HG02852 (cell line): ENCODE measurements around the gene FGF12.

Source experiments
- ATAC-seq: cut with Tn5 transposase; IDR thresholded peaks from one replicate; pipeline ENCODE4 v1.9.1; 2021; ENCODE audit warnings: mild to moderate bottlenecking, moderate library complexity; ENCODE audit not compliant: unreplicated experiment

FGF12 gene

DNA sequence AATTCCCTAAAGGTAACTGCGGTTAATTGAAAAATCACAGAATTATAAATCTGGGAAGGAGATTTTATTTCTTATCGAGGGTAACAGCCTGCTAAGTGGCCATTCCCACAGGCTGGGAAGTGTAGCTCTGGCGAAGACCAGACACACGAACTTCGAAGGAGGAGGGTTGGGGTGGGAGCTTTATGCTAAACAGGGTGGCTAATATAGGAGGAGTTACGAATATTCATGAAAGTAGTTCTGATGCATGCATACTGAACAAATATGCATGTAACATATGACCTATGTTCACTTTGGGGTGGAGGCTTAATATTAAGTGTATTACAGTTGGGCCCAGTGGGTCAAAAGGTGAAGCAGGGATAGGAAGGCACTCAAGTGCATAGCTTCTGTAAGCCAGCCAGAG lies 221.6 kb downstream of the FGF12 start:
- ATAC-seq, result no peak

- ATAC-seq, result no peak
Observed at GRCh38 chr3:192501401-192501800, 225.9 kb downstream of the FGF12 start.

GRCh38 chr3:192496905-192497587 lies 230.3 kb downstream of the FGF12 start:
- no peak for ATAC-seq

DNA sequence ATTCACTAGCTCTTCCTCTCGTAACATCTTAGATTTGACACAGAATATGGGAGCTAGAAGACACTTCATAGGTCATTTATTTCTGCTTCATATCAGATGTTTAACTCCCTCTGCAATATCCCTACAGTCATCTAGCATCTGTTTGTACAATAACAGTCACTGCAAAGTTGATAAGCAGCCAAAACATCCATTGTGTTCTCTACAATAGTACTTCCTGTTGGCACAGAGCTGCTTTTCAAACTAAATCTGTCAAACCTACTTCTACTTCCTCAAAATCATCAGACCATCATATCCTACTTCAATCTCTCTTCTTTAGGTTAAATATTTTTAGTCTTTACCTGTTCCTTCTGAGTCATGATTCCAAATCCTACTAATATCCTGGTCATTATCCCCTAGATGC lies 233.2 kb downstream of the FGF12 start:
- ATAC-seq, result peak; percentile 74

- ATAC-seq, result no peak
Observed at GRCh38 chr3:192490720-192491119, 236.6 kb downstream of the FGF12 start.

GRCh38 chr3:192489579-192489978 lies 237.8 kb downstream of the FGF12 start:
- ATAC-seq, result no peak

DNA sequence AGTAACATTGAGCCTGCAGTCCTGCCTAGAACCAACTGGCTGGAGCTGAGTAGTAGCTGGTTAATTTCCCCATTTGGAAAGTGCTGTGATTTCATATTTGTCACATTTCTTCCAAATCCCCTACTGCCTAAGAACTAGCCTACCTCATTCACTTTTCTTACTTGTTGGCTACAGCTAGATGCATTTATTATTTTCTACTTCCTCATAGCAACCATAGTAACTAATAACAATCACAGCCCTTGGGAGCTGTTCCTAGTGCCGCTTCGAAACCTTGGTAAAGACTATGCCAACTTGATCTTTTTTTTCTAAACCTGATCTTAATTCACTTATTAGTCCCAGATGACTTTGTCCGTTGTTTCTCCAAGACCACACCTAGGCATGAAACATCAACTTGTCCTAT lies 240.3 kb downstream of the FGF12 start:
- ATAC-seq, result no peak

DNA sequence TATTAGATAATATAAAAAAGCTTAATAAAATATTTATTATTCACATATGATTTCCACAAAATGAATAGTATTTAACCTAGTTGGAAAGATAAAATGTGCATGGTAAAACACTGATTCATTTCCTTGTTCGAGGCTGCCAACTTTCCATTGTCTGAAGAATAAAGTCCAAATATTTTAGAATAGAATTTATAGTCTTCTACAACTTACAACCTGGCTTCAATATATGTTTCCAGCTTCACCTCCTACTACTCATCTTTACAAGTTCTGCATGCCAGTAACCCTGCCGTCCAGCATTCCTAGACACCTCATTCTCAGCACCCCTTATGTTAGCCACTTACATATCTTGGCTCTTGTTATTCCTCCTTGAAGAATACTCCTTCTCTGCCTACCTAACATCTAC lies 244.5 kb downstream of the FGF12 start:
- ATAC-seq, result no peak

DNA sequence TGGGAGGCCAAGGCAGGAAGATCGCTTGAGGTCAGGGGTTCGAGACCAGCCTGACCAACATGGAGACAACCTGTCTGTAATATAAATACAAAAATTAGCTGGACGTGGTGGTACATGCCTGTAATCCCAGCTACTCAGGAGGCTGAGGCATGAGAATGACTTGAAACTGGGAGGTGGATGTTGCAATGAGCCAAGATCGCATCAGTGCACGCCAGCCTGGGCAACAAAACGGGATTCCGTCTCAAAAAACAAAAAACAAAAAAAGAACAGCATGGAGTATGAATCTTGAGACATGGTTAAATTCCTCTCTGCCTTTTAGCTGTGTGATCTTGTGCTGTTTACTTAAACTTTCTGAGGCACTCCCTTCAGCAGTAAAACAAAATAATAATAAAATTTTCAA lies 244.9 kb downstream of the FGF12 start:
- ATAC-seq, result no peak

DNA sequence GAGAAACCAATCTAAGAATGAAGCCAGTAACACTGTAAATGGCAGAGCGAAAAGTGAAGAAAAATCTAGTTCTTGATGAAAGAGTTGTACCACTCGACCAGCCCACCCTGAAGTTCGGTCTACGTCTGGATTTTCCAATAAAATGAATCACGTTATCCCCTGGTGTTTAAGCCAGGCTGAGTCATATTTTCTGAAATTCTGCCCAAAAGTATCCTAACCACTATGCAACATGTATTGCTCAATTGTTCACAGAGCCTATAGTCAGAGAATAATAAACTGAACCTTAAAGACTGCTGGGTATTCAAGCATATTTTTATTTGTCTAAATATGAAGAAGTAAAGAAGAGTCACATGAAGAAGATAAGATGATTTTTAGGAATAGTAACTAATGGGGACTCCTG lies 245.7 kb downstream of the FGF12 start:
- no peak for ATAC-seq

- ATAC-seq, result peak; percentile 97
Observed at GRCh38 chr3:192467230-192468140, 259.9 kb downstream of the FGF12 start.

GRCh38 chr3:192449036-192449435 lies 278.3 kb downstream of the FGF12 start:
- no peak for ATAC-seq

- ATAC-seq, result no peak
Observed at GRCh38 chr3:192445770-192446644, 281.3 kb downstream of the FGF12 start.

GRCh38 chr3:192444791-192445106 lies 282.6 kb downstream of the FGF12 start:
- ATAC-seq, result no peak

DNA sequence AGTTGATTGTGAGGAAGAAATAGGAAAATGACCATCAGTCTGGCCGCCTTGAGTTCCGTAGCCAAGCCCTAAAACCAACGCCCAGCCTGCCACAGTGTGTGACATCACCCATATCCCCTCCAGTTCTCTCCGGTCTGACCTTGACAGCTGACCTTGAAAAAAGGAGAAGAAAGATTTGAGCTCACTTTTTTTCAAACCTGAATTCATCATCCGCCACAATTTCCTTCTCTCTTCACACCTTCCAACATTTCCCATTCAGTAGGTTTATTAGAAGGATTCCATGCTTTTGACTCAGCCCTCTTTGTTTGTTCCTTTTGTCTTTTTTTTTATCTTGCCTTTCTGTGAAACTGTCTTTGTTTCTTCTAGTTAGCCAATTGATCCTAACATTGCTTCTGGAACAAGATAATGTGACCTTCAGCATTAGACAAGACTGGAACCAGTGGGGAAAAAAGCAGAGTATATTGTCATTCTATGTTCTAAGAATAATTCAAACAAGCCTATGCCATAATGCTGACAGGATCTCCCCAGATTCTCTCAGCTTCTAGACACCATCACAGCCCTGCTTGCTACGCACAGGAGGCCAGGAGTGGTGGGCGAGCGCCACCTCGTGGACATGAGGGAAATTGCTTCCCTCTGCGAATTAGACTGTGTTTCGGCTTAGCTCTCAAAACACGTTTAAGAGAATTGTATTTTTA lies 283.1 kb downstream of the FGF12 start:
- ATAC-seq, result peak; percentile 91

DNA sequence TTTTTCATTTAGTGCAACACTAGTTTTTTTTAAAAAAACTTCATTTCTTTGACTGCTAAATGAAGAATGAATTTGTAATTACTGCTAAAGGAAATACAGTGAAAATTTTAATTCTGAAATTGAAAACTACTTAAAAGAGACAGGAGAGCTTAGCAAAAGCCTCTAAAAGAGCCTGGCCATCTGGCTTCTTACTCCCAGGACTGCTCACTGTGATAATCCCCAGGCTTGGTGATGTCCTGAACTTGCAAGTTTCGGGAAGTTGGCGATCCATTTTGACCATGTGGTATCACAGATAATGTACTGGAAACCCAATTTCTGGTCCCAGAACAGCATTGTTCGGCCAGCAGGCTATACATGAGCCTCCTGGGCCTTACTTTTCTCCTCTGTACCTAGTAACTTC lies 292.1 kb downstream of the FGF12 start:
- no peak for ATAC-seq

DNA sequence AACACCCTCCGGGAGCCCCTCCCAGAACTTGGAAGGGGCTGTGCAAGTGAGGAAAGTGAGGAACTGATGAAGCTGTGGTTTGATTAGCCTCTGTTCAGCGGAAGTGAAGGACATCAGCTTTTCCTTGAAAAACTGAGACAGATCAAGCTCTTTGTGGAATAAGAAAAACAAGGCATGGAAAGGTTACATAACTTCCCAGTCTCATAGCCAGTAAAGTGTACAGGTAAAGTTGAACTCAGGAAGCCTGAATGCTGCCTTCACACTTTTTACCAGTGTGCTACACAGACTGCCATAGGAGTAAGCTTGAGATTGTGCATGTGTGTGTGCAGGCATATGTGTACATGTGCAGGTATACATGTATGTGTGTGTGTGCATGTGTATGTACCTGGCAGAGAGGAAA lies 293.2 kb downstream of the FGF12 start:
- ATAC-seq, result no peak

DNA sequence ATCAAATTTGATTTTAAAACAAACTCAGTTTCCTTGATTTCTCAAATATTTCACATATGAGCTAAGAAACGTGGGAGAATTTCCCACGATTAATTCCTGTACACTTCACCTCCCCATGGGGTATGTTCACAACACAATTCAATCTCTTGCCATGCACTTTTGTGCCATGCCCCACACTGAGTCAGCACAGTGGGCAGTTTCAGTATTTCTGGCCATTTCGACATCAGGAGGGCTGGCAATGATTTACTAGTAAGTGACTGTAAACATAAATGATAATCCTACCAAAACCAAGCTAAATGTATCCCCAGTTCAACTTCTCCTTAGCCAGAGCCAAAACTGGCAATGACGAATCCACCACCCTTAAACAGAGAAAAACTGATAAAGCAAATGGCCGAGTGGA lies 293.6 kb downstream of the FGF12 start:
- ATAC-seq, result no peak

DNA sequence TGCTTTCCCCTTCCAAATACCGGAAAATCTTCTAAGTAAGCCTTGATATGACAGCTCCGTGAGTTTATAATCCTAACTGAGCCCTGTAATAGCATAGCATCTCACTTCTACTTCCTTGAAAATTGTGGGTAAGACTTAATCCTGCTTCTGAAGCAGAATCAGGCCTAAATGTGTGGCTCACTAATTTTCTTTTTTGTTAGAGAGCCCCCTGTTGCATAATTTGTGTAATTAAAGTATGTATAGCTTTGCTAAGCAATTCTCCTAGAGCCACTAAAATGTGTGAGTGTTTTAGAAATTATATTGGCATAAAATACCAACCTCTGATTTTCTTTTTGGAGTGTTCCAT lies 304.4 kb downstream of the FGF12 start:
- no peak for ATAC-seq

DNA sequence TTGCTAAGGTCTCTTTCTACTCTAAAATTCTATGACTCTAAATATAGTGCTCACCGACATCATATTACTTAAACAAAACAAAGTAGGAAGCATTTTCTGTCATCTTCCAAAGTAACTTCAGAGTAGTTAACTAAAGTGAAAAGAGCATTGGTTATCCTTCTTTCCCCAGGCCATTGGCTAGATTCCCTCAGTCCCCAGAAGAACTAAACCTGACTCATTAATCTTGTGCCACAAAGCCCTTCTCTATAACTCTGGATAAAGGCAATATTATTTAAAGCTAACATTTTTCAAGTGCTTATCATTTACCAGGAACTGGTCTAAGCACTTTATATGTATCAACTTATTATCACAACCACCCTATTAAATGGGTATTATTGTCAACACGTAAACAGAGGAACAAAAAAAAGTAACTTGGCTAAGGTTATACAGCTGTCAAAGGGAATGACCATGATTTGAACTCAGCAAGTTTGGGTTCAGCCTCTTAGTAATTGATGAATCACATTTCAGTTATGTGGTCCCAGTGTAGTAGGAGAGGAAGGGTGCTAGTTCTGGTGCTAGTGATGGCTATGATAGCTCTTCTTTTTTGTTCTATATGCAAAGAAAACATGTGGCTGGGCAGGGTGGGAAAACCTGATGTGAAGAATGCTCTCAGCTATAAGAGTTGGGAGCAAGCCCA lies 304.9 kb downstream of the FGF12 start:
- no peak for ATAC-seq
